Measurements from ENCODE around the gene PKD2.

- TF ChIP-seq CSRNP3 (CRISPR knock-in tag; IDR thresholded peaks at IDR 0.05) (no peak), RARB (CRISPR knock-in tag; IDR thresholded peaks at IDR 0.05) (no peak), CREB5 (CRISPR knock-in tag; IDR thresholded peaks at IDR 0.05; ENCODE audit: low read depth) (no peak), ZFP30 (CRISPR knock-in tag; IDR thresholded peaks at IDR 0.05) (no peak), TCF4 (CRISPR knock-in tag; IDR thresholded peaks at IDR 0.05; ENCODE audit: borderline replicate concordance) (no peak)
Measured at GRCh38 chr4:87981486-87981885, 25.9 kb upstream of the PKD2 start.
